HepG2 (cell line): ENCODE results near the gene MYPN. TPM values are rescaled to one million over a fixed set of nuclear protein-coding genes. Genes with fewer than 3 reads are reported as not detected.

ENCODE experiments used
- ATAC-seq: fragments of 200-7000 bp; cut with Tn5 transposase; 3 replicates; pipeline ENCODE4 v1.9.1; 2020; ENCODE audit warnings: mild to moderate bottlenecking, moderate library complexity
- BruUV-seq: library from RNA; stranded (reverse); fragments of 400-500 nt; replicated peaks from 2 replicates; lab custom pipeline; 2021; lab: Mats Ljungman, UMichigan
- CTCF ChIA-PET: fragments of 300-600 bp; formaldehyde crosslinking; extraction: SDS; loops from one replicate; lab custom pipeline; 2021; ENCODE audit warnings: low total read pairs, inconsistent platforms, low intra/inter-chr PET ratio; lab: Yijun Ruan, JAX
- POLR2A ChIA-PET: fragments of 350-600 bp; sonication (Branson Sonifier 250); formaldehyde crosslinking; loops from one replicate; lab custom pipeline; 2020; ENCODE audit warnings: antibody characterized with exemption, inconsistent platforms; lab: Yijun Ruan, JAX
- DNase-seq: peaks from one replicate; pipeline ENCODE4 v3.0.0-alpha.2; 2015; ENCODE audit warnings: low spot score
- FAIRE-seq: peaks from 3 replicates; lab custom pipeline; 2011; peaks lifted over from hg19 to GRCh38; lab: Jason Lieb, UNC
- H2AFZ ChIP-seq: one replicate; pipeline ENCODE4 v1.6.1; 2011; ENCODE audit warnings: low read length, inconsistent platforms
- H3K27ac ChIP-seq: fragments of 300-600 bp; 3 replicates; pipeline ENCODE4 v1.8.0; 2011; ENCODE audit warnings: mixed run types, mild to moderate bottlenecking, mixed read lengths, low read length, inconsistent platforms; ENCODE audit not compliant: insufficient read depth; ENCODE audit errors: extremely low read length
- H3K27me3 ChIP-seq, 2 experiments: fragments of 200-600 bp in 1 of 2; 2 replicates in 1 of 2; 3 replicates in 1 of 2; pipeline versions ENCODE4 v1.6.0 to v1.8.0; 2011; ENCODE audit warnings: low read length in 2 of 2, mild to moderate bottlenecking in 2 of 2, moderate library complexity in 2 of 2, inconsistent platforms in 1 of 2; ENCODE audit not compliant: insufficient read depth in 2 of 2, control insufficient read depth in 1 of 2
- H3K36me3 ChIP-seq, 2 experiments: fragments of 200-600 bp in 1 of 2; replicated peaks in 1 of 2; 2 replicates in 1 of 2; 3 replicates in 1 of 2; pipeline versions ENCODE4 v1.5.1 to v1.8.0; 2011; ENCODE audit warnings: low read length in 2 of 2, inconsistent platforms in 1 of 2; ENCODE audit not compliant: insufficient read depth in 2 of 2, control insufficient read depth in 1 of 2
- H3K4me1 ChIP-seq: 2 replicates; pipeline ENCODE4 v1.5.1; 2012; ENCODE audit warnings: low read length, inconsistent platforms; ENCODE audit not compliant: insufficient read depth
- H3K4me2 ChIP-seq: 2 replicates; pipeline ENCODE4 v1.6.0; 2011; ENCODE audit warnings: low read depth, low read length, inconsistent platforms
- H3K4me3 ChIP-seq, 3 experiments: fragments of 200-600 bp in 1 of 3; sonication (generic), shearing (Covaris generic) in 1 of 3; replicated peaks in 1 of 3; 2 replicates each; pipeline ENCODE4 v1.5.1; 2011 to 2016; ENCODE audit warnings: low read length in 3 of 3, inconsistent platforms in 2 of 3, low read depth in 2 of 3, mild to moderate bottlenecking in 2 of 3, control low read depth in 1 of 3, mixed read lengths in 1 of 3; ENCODE audit not compliant: insufficient read depth in 1 of 3
- H3K79me2 ChIP-seq: one replicate; pipeline ENCODE4 v1.6.1; 2011; ENCODE audit warnings: low read length, inconsistent platforms; ENCODE audit not compliant: insufficient read depth
- H3K9ac ChIP-seq: 2 replicates; pipeline ENCODE4 v1.6.0; 2011; ENCODE audit warnings: mild to moderate bottlenecking, low read depth, low read length, inconsistent platforms; ENCODE audit not compliant: insufficient read depth
- H3K9me3 ChIP-seq: 2 replicates; pipeline ENCODE4 v1.5.1; 2012; ENCODE audit warnings: mild to moderate bottlenecking, low read length
- H4K20me1 ChIP-seq: 2 replicates; pipeline ENCODE4 v1.6.0; 2011; ENCODE audit warnings: inconsistent platforms, mild to moderate bottlenecking, low read length, moderate library complexity; ENCODE audit not compliant: insufficient read depth
- GABPA ChIP-seq, 2 experiments: IDR thresholded peaks; 2 replicates each; pipeline ENCODE4 v1.6.1; 2011 to 2016; ENCODE audit warnings: low read depth in 2 of 2, low read length in 1 of 2, missing biosample characterization in 1 of 2, missing genetic modification characterization in 1 of 2
- RCOR2 ChIP-seq: IDR thresholded peaks from 2 replicates; pipeline ENCODE4 v1.6.1; 2016; ENCODE audit warnings: missing biosample characterization, missing genetic modification reagents
- ZMYM2 ChIP-seq: sonication (generic); formaldehyde crosslinking; IDR thresholded peaks from 2 replicates; pipeline ENCODE4 v1.8.0; 2022; ENCODE audit warnings: mild to moderate bottlenecking, missing genetic modification reagents
- ZNF224 ChIP-seq: sonication (generic); formaldehyde crosslinking; IDR thresholded peaks from 2 replicates; pipeline ENCODE4 v1.5.0; 2020; ENCODE audit warnings: mild to moderate bottlenecking, missing genetic modification reagents
- WGBS: methylation state at CpG from one replicate; pipeline ENCODE4 v1.1.6; 2017; ENCODE audit warnings: low lambda C conversion rate; 5-methylcytosine and 5-hydroxymethylcytosine counted together
- in situ Hi-C: cut with HindIII; loops from 2 replicates; pipeline ENCODE4 v1.10.0; 2017; ENCODE audit warnings: low pct_unique_long_range_greater_than_20kb; ENCODE audit not compliant: extremely low pct_ligation_motif_present
- intact Hi-C: fragments of 100-400 bp; cut with micrococcal nuclease; formaldehyde crosslinking; loops from one replicate; pipeline ENCODE4 v1.10.0; 2022; ENCODE audit not compliant: unreplicated experiment
- polyA plus RNA-seq, 8 experiments: library from polyadenylated mRNA; depleted of rRNA in 3 of 8; stranded (reverse) in 7 of 8; unstranded in 1 of 8; fragments of >200 nt; fragmentation: Illumina TruSeq in 4 of 8; extraction: Trizol in 4 of 8; gene quantifications; 2 replicates each; pipeline versions ENCODE4 v1.2.1 to v1.2.3, GENCODE V29; 2011 to 2016; ENCODE audit warnings: low read depth in 4 of 8, missing spikeins in 1 of 8, mixed read lengths in 1 of 8; ENCODE audit not compliant: insufficient read depth in 1 of 8
- total RNA-seq, 5 experiments: library from RNA; depleted of rRNA; stranded (reverse); fragments of >200 nt; fragmentation: Illumina TruSeq; extraction: Trizol; gene quantifications; 2 replicates each; pipeline ENCODE4 v1.2.3, GENCODE V29; 2016; ENCODE audit warnings: low read depth in 1 of 5
- TF ChIP-seq, protein P1 (sequence below): IDR thresholded peaks from 2 replicates; pipeline ENCODE4 v1.6.1; 2016; ENCODE audit warnings: control low read depth

Gene MYPN
- total and polyA plus RNA-seq, 2 of the 13 experiments (the other 11 are each of a cell fraction or from before 2014, with no cell fraction given), result not detected

DNA sequence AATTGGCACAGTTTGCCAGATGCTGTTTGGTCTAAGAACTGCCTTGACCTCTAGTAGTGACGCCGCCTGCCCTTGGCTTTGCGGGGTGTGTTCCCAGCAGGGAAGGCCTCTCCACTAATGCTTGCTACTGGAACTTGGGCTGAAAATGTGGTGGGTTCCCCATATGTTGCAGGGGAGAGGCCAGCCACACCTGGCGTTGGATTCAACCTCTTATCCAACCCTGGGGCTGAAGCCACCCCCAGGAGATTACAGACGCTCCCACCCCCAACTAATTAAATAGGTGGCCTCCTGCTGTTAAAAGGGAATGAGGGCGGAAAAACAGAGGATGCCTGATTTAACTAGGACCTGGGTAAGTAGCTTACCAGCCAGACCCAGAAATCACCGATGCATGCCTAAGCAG lies 141.9 kb downstream of the MYPN start (continued):
- TF ChIP-seq ZNF224 (CRISPR knock-in tag) (no peak), ZMYM2 (CRISPR knock-in tag) (no peak)
- TF ChIP-seq, protein P1, sequence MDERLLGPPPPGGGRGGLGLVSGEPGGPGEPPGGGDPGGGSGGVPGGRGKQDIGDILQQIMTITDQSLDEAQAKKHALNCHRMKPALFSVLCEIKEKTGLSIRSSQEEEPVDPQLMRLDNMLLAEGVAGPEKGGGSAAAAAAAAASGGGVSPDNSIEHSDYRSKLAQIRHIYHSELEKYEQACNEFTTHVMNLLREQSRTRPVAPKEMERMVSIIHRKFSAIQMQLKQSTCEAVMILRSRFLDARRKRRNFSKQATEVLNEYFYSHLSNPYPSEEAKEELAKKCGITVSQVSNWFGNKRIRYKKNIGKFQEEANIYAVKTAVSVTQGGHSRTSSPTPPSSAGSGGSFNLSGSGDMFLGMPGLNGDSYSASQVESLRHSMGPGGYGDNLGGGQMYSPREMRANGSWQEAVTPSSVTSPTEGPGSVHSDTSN, result no peak

DNA sequence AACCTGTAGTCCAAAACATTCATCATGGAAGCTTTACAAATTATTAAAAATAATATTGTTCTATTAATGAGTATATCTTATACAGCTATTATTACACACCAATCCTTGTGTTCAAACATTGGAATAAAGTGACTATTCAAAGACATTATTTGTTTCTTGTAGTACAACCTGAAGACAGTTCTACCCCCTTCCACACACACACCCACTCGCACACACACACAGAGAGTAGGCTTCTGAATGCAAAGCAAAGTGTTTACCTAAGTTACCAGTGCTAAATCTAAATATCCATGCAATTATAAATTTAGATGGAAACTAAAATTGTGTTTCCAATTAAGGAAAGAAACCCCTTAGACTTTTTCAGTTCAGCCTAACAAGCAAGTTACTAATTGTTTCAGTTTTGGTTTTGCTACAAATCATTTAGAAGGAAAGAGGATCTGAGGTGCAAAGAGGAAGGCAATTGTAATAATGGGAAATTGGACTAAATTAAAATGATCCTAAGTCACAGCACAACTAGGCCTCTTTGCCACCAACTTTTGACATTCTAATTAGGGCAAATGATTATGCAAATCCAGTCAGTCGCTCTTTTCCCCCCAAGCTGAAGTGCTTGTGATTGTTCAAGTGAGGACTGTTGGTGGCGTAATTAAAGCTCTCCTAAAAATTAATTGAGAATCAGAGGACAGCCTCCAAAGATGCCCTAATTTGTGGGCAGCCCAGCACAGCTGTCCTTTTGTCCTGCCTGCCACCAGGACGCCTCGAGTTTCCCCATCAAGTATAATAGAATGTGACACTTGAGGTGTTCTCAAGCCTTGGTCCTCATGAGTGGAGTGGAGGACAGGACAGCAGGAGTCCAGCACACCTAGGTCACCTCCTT lies 142.6 kb downstream of the MYPN start:
- POLR2A ChIA-PET, result no interaction called here
- Histone ChIP-seq H3K36me3 (no peaks in the 10 kb centered on the region), H4K20me1 (no peaks in the 10 kb centered on the region), H3K4me3 (no peak overlapping the region), H3K4me1 (no peaks in the 10 kb centered on the region), H3K9me3 (no peaks in the 10 kb centered on the region), H2AFZ (no peak overlapping the region), H3K79me2 (no peaks in the 10 kb centered on the region), H3K9ac (no peak overlapping the region), H3K4me2 (no peak overlapping the region), H3K27me3 (0 out of 5 replicates have a peak, but pooled peaks cover 0 to 4% of the 10 kb centered on the region in 2 experiments), H3K27ac (no peak overlapping the region)
- intact Hi-C loops, result no loop called here
- FAIRE-seq (no peak), ATAC-seq (no peak), DNase-seq (no peak)
- no peak for TF ChIP-seq RCOR2
- TF ChIP-seq GABPA (IDR thresholded peaks at IDR 0.05; ENCODE audit: low read depth, low read length), result no peak
- no peak for TF ChIP-seq GABPA (CRISPR knock-in tag; IDR thresholded peaks at IDR 0.05; ENCODE audit: low read depth)
- CTCF ChIA-PET, result no interaction called here
- in situ Hi-C loops, result no loop called here
- no TSS peak for BruUV-seq
- WGBS, result 46% methylated on average over 5 of the region's 5 CpGs
